Natural killer cell treated with Interleukin-12 subunit alpha and Interleukin-12 subunit beta and Interleukin-15 and Interleukin-18, amount 100 ng/mL, for 72 hours (primary cell): ENCODE measurements around the gene ADGRV1. TPM values are rescaled to one million over a fixed set of nuclear protein-coding genes. Genes with fewer than 3 reads are reported as not detected.

Experiments used
- ATAC-seq, 2 donors: fragments of 150-1000 bp; cut with Tn5 transposase in 1 of 2; sonication (Bioruptor Pico), chemical (Tn5 transposase) in 1 of 2; 2 replicates each; pipeline ENCODE4 v1.10.0; 2021
- DNase-seq: peaks from one replicate; pipeline ENCODE4 v3.0.0; 2022; ENCODE audit warnings: low spot score
- H3K27ac Mint-ChIP-seq, 2 donors: 1 replicate in 1 of 2; 2 replicates in 1 of 2; pipeline ENCODE4 v1.8.0; 2022; ENCODE audit warnings: mixed read lengths in 2 of 2, mild to moderate bottlenecking in 1 of 2, moderate library complexity in 1 of 2
- H3K27me3 Mint-ChIP-seq, 2 donors: 1 replicate in 1 of 2; 2 replicates in 1 of 2; pipeline ENCODE4 v1.8.0; 2022; ENCODE audit warnings: mixed read lengths in 2 of 2
- H3K36me3 Mint-ChIP-seq: one replicate; pipeline ENCODE4 v1.8.0; 2022; ENCODE audit warnings: mixed read lengths
- H3K4me1 Mint-ChIP-seq, 2 donors: 1 replicate in 1 of 2; 2 replicates in 1 of 2; pipeline ENCODE4 v1.8.0; 2022; ENCODE audit warnings: low read depth in 2 of 2, mixed read lengths in 2 of 2, mild to moderate bottlenecking in 1 of 2
- H3K4me3 Mint-ChIP-seq: one replicate; pipeline ENCODE4 v1.8.0; 2022; ENCODE audit warnings: mixed read lengths
- H3K9me3 Mint-ChIP-seq: 2 replicates; pipeline ENCODE4 v1.8.0; 2022; ENCODE audit warnings: mixed read lengths
- total RNA-seq, 2 donors: library from RNA; stranded (reverse); gene quantifications; one replicate each; pipeline ENCODE4 v1.2.3, GENCODE V29; 2022

The ADGRV1 gene
- total RNA-seq, 2 donors from 2014 or later: 0.33 TPM; not detected in 1

DNA sequence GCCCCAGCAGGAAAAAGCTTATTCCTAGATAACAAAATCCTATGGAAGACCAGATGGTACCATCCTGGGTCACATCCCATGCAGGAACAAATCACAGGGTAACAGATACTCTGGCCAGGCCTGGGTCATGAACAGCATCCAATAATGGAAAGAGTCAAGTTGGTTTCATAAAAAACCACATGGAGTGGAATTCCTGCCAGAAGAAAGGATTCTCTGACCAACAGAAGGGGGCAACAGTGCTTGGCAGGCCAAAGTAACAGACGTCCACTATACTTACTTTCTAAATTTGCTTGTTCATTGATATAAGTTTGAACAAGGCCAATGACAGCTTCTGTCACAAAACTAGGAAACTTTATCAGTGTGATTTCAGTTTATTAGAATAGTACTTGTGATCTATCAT, 551.0 kb downstream of the ADGRV1 start:
- H3K4me1 Mint-ChIP-seq: no peaks in the 10 kb centered on the region
- H3K27ac Mint-ChIP-seq: no peak overlapping the region
- H3K27me3 Mint-ChIP-seq: peaks cover 12 to 13% of the 10 kb centered on the region in 2 donors
- ATAC-seq (no peak), DNase-seq (no peak)
- no peak overlapping the region for H3K4me3 Mint-ChIP-seq
- no peaks in the 10 kb centered on the region for H3K36me3 Mint-ChIP-seq
- H3K9me3 Mint-ChIP-seq: no peaks in the 10 kb centered on the region

DNA sequence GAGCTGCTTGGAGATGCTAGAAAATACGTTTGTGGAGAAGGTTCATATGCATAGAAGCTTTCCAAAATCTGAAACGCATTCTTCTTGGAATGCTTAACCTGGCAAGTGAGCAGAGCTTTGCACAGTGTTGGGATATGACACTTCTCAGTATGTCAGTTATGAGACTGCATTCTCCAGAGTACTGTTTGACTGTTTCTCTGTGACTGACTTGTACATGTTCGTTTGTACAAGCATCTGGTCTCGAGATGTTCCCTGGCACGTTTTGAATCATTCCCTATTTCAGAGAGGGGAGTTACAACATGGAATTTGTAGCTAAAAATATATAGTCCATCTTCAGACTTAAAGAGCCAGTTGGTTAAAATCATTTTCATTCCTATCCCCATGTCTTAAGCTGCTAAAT, 552.1 kb downstream of the ADGRV1 start:
- no peaks in the 10 kb centered on the region for H3K9me3 Mint-ChIP-seq
- H3K27ac Mint-ChIP-seq: no peak overlapping the region
- no peaks in the 10 kb centered on the region for H3K36me3 Mint-ChIP-seq
- H3K4me3 Mint-ChIP-seq: no peak overlapping the region
- ATAC-seq (no peak), DNase-seq (no peak)
- H3K4me1 Mint-ChIP-seq: no peaks in the 10 kb centered on the region
- H3K27me3 Mint-ChIP-seq: peaks cover 12 to 13% of the 10 kb centered on the region in 2 donors

DNA sequence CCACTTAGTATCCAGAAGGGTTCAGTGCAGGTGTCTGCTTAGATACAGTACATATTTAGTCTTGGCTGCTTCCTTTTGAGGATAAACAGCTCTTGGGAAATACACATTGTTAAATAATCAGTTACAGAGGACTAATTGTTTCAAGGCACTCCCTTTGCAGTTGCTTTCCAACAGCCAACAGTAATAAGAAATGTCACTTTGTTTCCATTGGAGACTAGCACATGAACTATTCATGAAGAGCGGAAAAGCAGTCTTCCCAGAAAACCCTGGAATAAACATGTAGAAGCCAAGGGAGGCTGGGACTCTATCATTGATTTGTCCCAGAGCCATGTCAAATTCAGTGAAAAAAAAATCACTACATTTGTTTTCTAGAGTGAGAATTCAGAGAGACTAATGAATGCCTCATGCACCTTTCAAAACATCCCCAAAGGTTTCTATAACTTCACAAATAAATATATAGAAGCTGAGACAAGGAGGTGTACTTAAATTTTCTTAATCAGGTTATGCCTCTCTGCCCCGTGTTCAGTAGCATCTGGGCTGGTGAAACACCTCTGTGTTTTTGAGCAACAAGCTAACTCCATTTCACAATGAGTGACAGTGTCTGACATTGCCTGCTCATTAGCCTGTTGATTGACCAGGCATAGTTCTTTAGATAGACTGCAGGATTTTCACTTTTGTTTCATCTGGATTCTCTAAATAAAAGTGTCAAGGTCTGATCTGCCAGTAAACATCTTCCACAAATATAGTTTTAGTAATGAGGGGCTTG, 553.1 kb downstream of the ADGRV1 start:
- no peak for ATAC-seq
- Mint-ChIP-seq H3K36me3 (no peaks in the 10 kb centered on the region), H3K4me3 (no peak overlapping the region), H3K9me3 (no peaks in the 10 kb centered on the region), H3K4me1 (no peaks in the 10 kb centered on the region), H3K27ac (no peak overlapping the region), H3K27me3 (peaks cover 9 to 11% of the 10 kb centered on the region in 2 donors)
- DNase-seq: no peak

DNA sequence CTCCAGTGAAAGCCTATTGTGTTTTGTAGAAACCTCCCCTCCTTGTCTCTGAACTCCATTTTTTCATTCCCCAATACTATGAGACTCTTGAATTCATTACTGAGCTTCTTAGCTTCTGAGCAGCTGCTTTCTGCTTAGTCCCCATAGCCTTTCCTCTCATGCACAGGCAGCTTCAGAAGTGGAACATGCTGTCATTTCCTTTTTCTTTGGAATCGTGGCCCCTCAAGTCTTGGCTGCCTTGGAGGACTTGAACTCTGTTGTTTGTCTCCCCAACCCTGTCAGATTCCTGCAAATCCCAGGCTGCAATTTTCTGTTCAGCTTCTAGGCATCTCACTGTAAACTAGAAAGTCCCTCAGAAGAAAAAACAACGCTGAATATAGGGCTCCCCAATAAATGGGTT, 556.1 kb downstream of the ADGRV1 start:
- Mint-ChIP-seq H3K4me3 (no peak overlapping the region), H3K4me1 (no peaks in the 10 kb centered on the region), H3K27ac (no peak overlapping the region), H3K36me3 (no peaks in the 10 kb centered on the region), H3K27me3 (peaks cover 0 to 3% of the 10 kb centered on the region in 2 donors), H3K9me3 (no peaks in the 10 kb centered on the region)
- DNase-seq (no peak), ATAC-seq (no peak)

DNA sequence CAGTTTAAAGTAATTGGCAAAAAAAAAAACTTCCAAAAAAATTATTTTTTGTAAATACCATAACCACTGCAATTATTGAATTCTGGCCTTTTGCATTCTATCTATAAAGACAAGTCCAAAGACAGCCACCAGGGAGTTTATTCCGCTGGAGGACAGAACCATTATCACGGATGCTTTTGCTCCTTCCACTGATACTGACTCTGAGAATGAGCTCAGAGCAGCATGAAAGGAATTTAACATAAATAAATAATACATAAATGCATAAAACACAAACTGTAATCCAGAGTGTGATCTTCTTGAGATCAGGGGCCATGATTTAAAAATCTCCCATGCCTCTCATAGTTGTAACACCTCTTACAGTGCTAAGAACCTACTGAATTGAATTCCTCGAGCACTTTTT, 559.8 kb downstream of the ADGRV1 start:
- no peaks in the 10 kb centered on the region for H3K27me3 Mint-ChIP-seq
- no peak overlapping the region for H3K4me3 Mint-ChIP-seq
- no peaks in the 10 kb centered on the region for H3K4me1 Mint-ChIP-seq
- no peaks in the 10 kb centered on the region for H3K9me3 Mint-ChIP-seq
- no peak overlapping the region for H3K27ac Mint-ChIP-seq
- H3K36me3 Mint-ChIP-seq: no peaks in the 10 kb centered on the region
- no peak for ATAC-seq
- no peak for DNase-seq

DNA sequence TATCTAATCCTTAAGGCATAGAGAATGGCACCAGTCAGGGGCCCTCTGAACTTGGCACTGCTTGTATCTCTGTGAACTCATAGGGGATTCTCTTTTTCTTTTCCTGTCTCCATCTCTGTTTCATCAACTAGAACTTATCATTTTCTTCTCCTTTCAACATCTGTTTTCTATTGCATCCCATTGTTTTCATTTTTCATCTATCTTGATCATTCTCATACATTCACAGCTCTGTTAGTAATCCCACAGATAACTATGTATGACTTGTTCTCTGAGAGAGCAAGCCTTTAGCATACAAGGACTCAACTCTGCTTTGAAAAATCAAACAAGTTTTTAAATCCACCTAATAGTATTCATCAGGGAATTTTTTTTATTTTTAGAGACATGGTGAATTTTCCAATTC, 560.2 kb downstream of the ADGRV1 start:
- no peak overlapping the region for H3K27ac Mint-ChIP-seq
- no peaks in the 10 kb centered on the region for H3K4me1 Mint-ChIP-seq
- no peak overlapping the region for H3K4me3 Mint-ChIP-seq
- ATAC-seq: no peak
- no peaks in the 10 kb centered on the region for H3K36me3 Mint-ChIP-seq
- H3K27me3 Mint-ChIP-seq: no peaks in the 10 kb centered on the region
- no peak for DNase-seq
- H3K9me3 Mint-ChIP-seq: no peaks in the 10 kb centered on the region

DNA sequence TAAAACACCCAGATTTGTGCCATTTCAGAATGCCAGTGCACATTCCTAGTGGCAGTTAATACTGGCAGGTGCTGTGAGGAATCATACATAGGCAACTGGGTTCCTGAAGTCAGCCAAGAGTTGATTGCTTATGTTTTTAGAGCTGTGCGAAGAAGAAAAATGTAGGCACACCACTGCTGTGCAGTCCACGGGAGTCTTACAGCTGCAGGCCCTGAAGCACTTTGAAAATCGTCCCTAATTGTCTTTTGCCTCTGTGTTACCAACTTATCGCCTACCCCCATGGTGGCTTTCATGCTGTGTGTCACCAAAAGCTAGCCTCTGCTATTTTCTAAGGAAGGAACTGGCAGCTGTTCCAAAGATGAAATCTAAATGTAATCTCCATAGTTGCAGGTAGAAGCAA, 560.6 kb downstream of the ADGRV1 start:
- Mint-ChIP-seq H3K4me3 (no peak overlapping the region), H3K9me3 (no peaks in the 10 kb centered on the region)
- ATAC-seq: no peak

DNA sequence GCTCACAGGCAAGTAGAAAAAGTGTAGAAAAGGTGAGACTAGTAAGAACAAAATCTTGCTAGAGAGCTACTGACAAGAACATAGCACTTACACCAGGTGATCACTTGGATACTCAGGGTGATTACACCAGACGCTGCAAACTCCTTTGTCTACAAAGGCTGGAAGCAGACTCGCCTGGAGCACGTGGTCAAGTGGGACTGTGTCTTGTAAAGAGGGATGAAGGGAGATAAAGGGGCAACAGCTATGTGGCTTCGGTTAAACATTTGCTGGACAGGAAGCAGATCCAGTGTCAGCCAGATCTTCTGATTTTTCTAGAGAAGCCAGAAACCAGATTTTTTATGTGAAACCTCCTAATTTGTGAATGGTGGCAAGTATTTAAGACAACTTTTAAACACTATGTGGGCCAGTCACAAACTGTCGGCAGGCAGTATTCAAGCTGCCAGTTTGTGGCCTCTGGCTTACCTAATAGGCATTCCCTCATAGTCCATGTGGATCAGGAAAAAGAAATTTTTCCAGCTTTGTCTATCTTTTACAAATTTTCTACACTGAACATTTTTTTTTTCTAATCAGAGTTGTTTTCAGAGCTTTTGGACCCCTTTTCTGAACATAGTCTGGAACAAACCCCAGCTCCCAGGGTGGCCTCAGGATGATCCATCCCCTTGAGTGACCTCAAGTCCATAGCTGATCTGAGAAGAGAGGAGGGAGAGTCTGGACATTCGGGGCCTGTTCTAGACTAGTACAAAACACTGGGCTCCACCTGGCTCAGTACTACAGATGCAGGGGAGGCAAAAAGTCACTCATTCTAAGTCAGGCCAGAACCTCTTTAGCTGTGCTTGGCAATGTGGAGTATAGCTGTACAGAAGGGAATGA, 561.6 kb downstream of the ADGRV1 start:
- Mint-ChIP-seq H3K27me3 (no peaks in the 10 kb centered on the region), H3K4me3 (no peak overlapping the region), H3K4me1 (no peaks in the 10 kb centered on the region), H3K36me3 (no peaks in the 10 kb centered on the region), H3K9me3 (no peaks in the 10 kb centered on the region), H3K27ac (no peak overlapping the region)
- DNase-seq (no peak), ATAC-seq (peak in 1 of 2 donors; percentile 55)

More for the DNA sequence above, 560.6 kb downstream of the ADGRV1 start:
- H3K27ac Mint-ChIP-seq: no peak overlapping the region
- H3K27me3 Mint-ChIP-seq: no peaks in the 10 kb centered on the region
- DNase-seq: no peak
- H3K4me1 Mint-ChIP-seq: no peaks in the 10 kb centered on the region
- no peaks in the 10 kb centered on the region for H3K36me3 Mint-ChIP-seq

DNA sequence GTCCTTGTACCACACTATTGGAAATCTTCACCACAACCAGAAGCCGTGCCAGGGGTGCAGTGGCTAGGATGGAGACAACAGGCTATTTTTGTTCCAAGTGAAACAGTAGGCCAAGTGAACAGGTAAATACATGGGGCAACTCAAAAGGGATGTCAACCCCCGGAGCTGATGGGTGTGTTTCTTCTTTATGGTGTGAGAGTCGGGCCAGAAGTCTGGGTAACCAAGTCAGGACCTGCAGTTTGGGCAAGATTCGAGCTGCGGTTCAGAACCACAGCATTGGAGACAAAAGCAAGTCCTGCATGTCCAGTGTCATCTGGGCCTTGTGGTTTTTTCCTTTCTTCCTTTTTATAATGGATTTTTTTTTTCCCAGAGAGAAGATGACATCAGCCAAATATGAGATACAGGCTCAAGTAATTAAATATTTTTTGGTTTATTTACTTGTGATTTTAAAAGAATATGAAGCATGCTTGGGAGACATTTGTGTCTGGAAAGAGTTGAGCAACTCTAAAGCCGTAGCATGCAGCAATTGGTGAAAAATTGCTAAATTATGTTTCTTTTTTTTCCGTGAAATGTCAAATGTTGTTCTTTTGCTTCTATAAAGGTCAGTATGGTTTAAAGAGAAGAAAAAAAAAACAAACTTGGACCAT, 562.9 kb downstream of the ADGRV1 start:
- Mint-ChIP-seq H3K4me1 (no peaks in the 10 kb centered on the region), H3K27ac (no peak overlapping the region), H3K4me3 (no peak overlapping the region), H3K27me3 (no peaks in the 10 kb centered on the region), H3K9me3 (no peaks in the 10 kb centered on the region), H3K36me3 (no peaks in the 10 kb centered on the region)
- DNase-seq (no peak), ATAC-seq (no peak)

DNA sequence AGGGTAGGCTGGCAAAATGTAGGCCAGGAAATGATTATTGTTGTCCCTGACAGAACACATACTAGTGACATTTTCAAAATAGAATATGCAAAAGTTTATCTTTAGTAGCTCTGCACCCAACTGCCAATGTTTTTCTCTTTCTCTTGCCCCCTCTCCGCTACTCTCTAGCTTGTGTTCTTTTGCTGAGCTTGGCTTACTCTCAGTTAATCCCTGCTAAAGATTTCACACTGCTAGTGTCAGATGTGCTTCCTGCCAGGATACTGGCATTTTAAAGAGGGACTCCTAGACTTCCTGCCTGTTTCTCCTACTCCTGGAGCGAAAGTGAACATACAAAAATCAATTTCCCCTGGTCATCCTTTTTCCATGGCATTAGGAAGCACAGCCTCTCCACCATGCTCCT, 564.1 kb downstream of the ADGRV1 start:
- H3K27ac Mint-ChIP-seq: no peak overlapping the region
- no peak overlapping the region for H3K4me3 Mint-ChIP-seq
- ATAC-seq: no peak
- no peak for DNase-seq
- no peaks in the 10 kb centered on the region for H3K4me1 Mint-ChIP-seq
- no peaks in the 10 kb centered on the region for H3K9me3 Mint-ChIP-seq
- no peaks in the 10 kb centered on the region for H3K27me3 Mint-ChIP-seq
- H3K36me3 Mint-ChIP-seq: no peaks in the 10 kb centered on the region

DNA sequence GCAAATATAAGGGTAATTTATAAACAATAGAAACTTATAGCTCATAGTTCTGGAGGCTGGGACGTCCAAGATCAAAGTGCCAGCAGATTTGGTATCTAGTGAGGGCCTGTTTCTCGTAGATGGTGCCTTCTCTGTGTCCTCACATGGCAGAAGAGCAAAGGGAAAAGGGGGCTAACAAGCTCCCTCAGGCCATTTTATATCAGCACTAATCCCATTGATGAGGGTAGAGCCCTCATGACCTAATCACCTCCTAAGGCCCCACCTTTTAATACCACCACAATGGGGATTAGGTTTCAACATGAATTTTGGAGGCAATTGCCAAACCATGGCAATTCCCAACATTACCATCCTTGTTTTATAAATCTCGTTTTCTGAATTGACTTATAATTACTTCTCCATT, 564.7 kb downstream of the ADGRV1 start:
- no peaks in the 10 kb centered on the region for H3K4me1 Mint-ChIP-seq
- H3K9me3 Mint-ChIP-seq: no peaks in the 10 kb centered on the region
- H3K27ac Mint-ChIP-seq: no peak overlapping the region
- no peaks in the 10 kb centered on the region for H3K27me3 Mint-ChIP-seq
- ATAC-seq: no peak
- no peaks in the 10 kb centered on the region for H3K36me3 Mint-ChIP-seq
- no peak for DNase-seq
- no peak overlapping the region for H3K4me3 Mint-ChIP-seq

DNA sequence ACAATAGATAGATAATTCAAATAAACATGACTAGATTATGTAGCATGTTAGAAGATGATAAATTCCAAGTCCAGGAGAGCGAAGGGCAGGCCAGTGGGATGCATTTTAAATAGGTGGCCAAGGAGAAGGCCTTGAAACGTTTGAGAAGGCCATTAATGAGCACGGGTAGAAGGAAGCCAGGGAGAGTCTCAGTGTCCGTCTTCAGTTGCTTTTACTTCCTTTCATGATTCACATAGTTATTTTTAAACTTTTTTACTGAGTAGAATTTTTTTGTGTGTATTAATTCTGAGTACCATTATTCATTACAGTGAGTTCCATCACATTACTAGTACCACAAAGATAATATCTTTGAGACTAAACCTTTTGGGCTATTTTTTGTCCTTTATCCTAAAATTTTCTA, 565.3 kb downstream of the ADGRV1 start:
- Mint-ChIP-seq H3K27ac (no peak overlapping the region), H3K27me3 (no peaks in the 10 kb centered on the region)

DNA sequence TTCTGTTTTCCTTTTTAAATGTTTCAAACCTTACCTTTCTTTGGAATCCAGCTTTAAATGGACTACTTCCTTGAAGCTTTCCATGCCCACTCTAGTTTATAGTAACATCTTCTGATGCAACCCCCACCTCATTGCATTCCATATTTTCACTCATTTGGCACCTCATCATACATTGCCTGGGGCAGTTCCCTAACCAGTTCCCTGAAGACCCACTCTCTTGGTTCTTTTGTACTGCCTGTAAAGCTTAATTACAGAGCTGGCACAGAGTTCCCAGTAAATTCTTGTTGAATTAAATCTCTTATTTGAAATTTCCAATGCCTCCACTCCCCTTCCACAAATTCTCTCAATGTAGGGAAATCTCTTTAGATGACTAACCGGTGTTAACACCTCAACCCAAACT, 567.3 kb downstream of the ADGRV1 start:
- H3K4me3 Mint-ChIP-seq: no peak overlapping the region
- ATAC-seq: no peak

More for the DNA sequence above, 565.3 kb downstream of the ADGRV1 start:
- H3K36me3 Mint-ChIP-seq: no peaks in the 10 kb centered on the region
- no peak for DNase-seq
- H3K4me1 Mint-ChIP-seq: no peaks in the 10 kb centered on the region
- no peak overlapping the region for H3K4me3 Mint-ChIP-seq
- no peak for ATAC-seq
- H3K9me3 Mint-ChIP-seq: no peaks in the 10 kb centered on the region

DNA sequence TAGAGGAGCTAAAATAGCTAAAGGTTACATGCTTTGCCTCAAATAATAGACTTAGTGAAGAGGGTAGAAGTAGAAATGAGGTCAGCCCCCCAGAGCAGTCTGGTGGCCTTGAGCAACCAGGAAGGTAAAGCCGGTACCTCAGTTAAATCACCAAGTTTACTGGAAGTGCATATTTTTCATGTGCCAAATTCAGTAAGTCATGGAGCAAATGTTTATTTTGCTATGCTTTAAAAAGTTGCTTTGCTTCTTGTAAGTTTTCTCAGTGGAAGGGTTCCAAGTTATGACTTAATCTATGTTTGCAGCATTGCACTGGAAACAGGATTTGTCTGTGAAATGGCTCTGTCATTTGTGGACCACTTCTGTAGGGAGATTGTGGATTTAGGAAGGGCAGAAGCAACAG, 567.9 kb downstream of the ADGRV1 start:
- Mint-ChIP-seq H3K36me3 (no peaks in the 10 kb centered on the region), H3K27ac (no peak overlapping the region), H3K4me1 (no peaks in the 10 kb centered on the region), H3K27me3 (peaks cover 0 to 2% of the 10 kb centered on the region in 2 donors), H3K9me3 (peaks cover 3% of the 10 kb centered on the region), H3K4me3 (no peak overlapping the region)
- DNase-seq: no peak
- no peak for ATAC-seq

More for the DNA sequence above, 567.3 kb downstream of the ADGRV1 start:
- H3K9me3 Mint-ChIP-seq: peaks cover 3% of the 10 kb centered on the region
- no peak overlapping the region for H3K27ac Mint-ChIP-seq
- H3K36me3 Mint-ChIP-seq: no peaks in the 10 kb centered on the region
- DNase-seq: no peak
- H3K4me1 Mint-ChIP-seq: no peaks in the 10 kb centered on the region
- H3K27me3 Mint-ChIP-seq: peaks cover 0 to 2% of the 10 kb centered on the region in 2 donors
